HEK293 (cell line): ENCODE data around the gene NAA80.

Source experiments
- CTCF ChIA-PET: fragments of 350-600 bp; formaldehyde crosslinking; extraction: SDS; loops from one replicate; lab custom pipeline; 2021; ENCODE audit warnings: antibody characterized with exemption; lab: Yijun Ruan, JAX
- POLR2A ChIA-PET: fragments of 300-600 bp; formaldehyde crosslinking; extraction: SDS; loops from one replicate; lab custom pipeline; 2020; ENCODE audit warnings: antibody characterized with exemption, inconsistent platforms; lab: Yijun Ruan, JAX
- H3K27ac ChIP-seq: fragments of 200-500 bp; sonication (Bioruptor generic); 2 replicates; pipeline ENCODE4 v1.5.1; 2014; ENCODE audit warnings: low read depth, low read length, control low read depth, inconsistent platforms; ENCODE audit errors: extremely low read depth
- H3K36me3 ChIP-seq, 2 experiments: fragments of 200-500 bp in 1 of 2; sonication (Bioruptor generic) in 1 of 2; 1 replicate in 1 of 2; 2 replicates in 1 of 2; pipeline ENCODE4 v1.5.1; 2014 to 2017; ENCODE audit warnings: inconsistent platforms in 2 of 2, low read length in 2 of 2; ENCODE audit not compliant: control insufficient read depth in 2 of 2, insufficient read depth in 1 of 2
- H3K4me1 ChIP-seq: fragments of 200-500 bp; sonication (Bioruptor generic); 2 replicates; pipeline ENCODE4 v1.5.1; 2014; ENCODE audit warnings: mild to moderate bottlenecking, low read length, inconsistent platforms; ENCODE audit not compliant: control insufficient read depth, insufficient read depth
- H3K4me3 ChIP-seq: 2 replicates; pipeline ENCODE4 v1.5.1; 2011; ENCODE audit warnings: low read depth, mild to moderate bottlenecking, control low read depth, low read length, moderate library complexity
- H3K9me3 ChIP-seq: fragments of 200-500 bp; sonication (Bioruptor generic); 2 replicates; pipeline ENCODE4 v1.5.1; 2014; ENCODE audit warnings: low read depth, low read length, inconsistent platforms; ENCODE audit not compliant: control insufficient read depth, insufficient read depth
- FEZF1 ChIP-seq: fragments of 450-650 bp; formaldehyde crosslinking; IDR thresholded peaks from 2 replicates; pipeline ENCODE4 v1.5.1; 2016; ENCODE audit warnings: missing biosample characterization, missing genetic modification characterization
- GLIS2 ChIP-seq: fragments of 450-650 bp; formaldehyde crosslinking; IDR thresholded peaks from 2 replicates; pipeline ENCODE4 v1.5.1; 2016; ENCODE audit warnings: missing biosample characterization, missing genetic modification characterization
- KLF1 ChIP-seq: fragments of 450-650 bp; formaldehyde crosslinking; IDR thresholded peaks from 2 replicates; pipeline ENCODE4 v1.5.1; 2016; ENCODE audit warnings: missing biosample characterization, missing genetic modification characterization
- KLF10 ChIP-seq: fragments of 450-650 bp; IDR thresholded peaks from 2 replicates; pipeline ENCODE4 v1.5.1; 2018; ENCODE audit warnings: missing biosample characterization, mild to moderate bottlenecking, missing genetic modification characterization
- KLF17 ChIP-seq: fragments of 450-650 bp; formaldehyde crosslinking; IDR thresholded peaks from 2 replicates; pipeline ENCODE4 v1.5.1; 2016; ENCODE audit warnings: missing biosample characterization, missing genetic modification characterization
- REPIN1 ChIP-seq: fragments of 450-650 bp; formaldehyde crosslinking; IDR thresholded peaks from 2 replicates; pipeline ENCODE4 v1.5.1; 2017; ENCODE audit warnings: missing biosample characterization, missing genetic modification characterization, low read depth
- SCRT2 ChIP-seq: fragments of 450-650 bp; formaldehyde crosslinking; IDR thresholded peaks from 2 replicates; pipeline ENCODE4 v1.5.1; 2016; ENCODE audit warnings: missing biosample characterization, missing genetic modification characterization
- SP2 ChIP-seq: fragments of 450-650 bp; formaldehyde crosslinking; IDR thresholded peaks from 2 replicates; pipeline ENCODE4 v1.5.1; 2016; ENCODE audit warnings: missing biosample characterization, missing genetic modification characterization
- TCF7L2 ChIP-seq: IDR thresholded peaks from 2 replicates; pipeline ENCODE4 v1.6.1; 2011; ENCODE audit warnings: low read depth, mild to moderate bottlenecking, inconsistent platforms, low read length, moderate library complexity, borderline replicate concordance
- YY1 ChIP-seq: fragments of 450-650 bp; formaldehyde crosslinking; IDR thresholded peaks from 2 replicates; pipeline ENCODE4 v1.5.1; 2018; ENCODE audit warnings: missing biosample characterization, missing genetic modification characterization
- ZBTB20 ChIP-seq: fragments of 450-650 bp; formaldehyde crosslinking; IDR thresholded peaks from 2 replicates; pipeline ENCODE4 v1.5.1; 2016; ENCODE audit warnings: missing biosample characterization, missing genetic modification characterization
- ZFP37 ChIP-seq: fragments of 450-650 bp; formaldehyde crosslinking; IDR thresholded peaks from 2 replicates; pipeline ENCODE4 v1.5.1; 2016; ENCODE audit warnings: missing biosample characterization, missing genetic modification characterization
- ZNF121 ChIP-seq: fragments of 450-650 bp; formaldehyde crosslinking; IDR thresholded peaks from 2 replicates; pipeline ENCODE4 v1.5.1; 2016; ENCODE audit warnings: missing biosample characterization, missing genetic modification characterization
- ZNF148 ChIP-seq: fragments of 450-650 bp; formaldehyde crosslinking; IDR thresholded peaks from 2 replicates; pipeline ENCODE4 v1.5.0; 2017; ENCODE audit warnings: missing biosample characterization, missing genetic modification characterization, borderline replicate concordance
- ZNF157 ChIP-seq: fragments of 450-650 bp; formaldehyde crosslinking; IDR thresholded peaks from 2 replicates; pipeline ENCODE4 v1.5.1; 2016; ENCODE audit warnings: missing biosample characterization, missing genetic modification characterization
- ZNF16 ChIP-seq: fragments of 450-650 bp; formaldehyde crosslinking; IDR thresholded peaks from 2 replicates; pipeline ENCODE4 v1.5.1; 2016; ENCODE audit warnings: low read depth, missing biosample characterization, missing genetic modification characterization
- ZNF239 ChIP-seq: fragments of 450-650 bp; formaldehyde crosslinking; IDR thresholded peaks from 2 replicates; pipeline ENCODE4 v1.5.1; 2016; ENCODE audit warnings: missing biosample characterization, missing genetic modification characterization
- ZNF324 ChIP-seq: fragments of 450-650 bp; formaldehyde crosslinking; IDR thresholded peaks from 2 replicates; pipeline ENCODE4 v1.5.1; 2016; ENCODE audit warnings: missing biosample characterization, missing genetic modification characterization
- ZNF341 ChIP-seq: fragments of 450-650 bp; formaldehyde crosslinking; IDR thresholded peaks from 2 replicates; pipeline ENCODE4; 2016; ENCODE audit warnings: low read depth, missing biosample characterization, missing genetic modification characterization
- ZNF548 ChIP-seq: fragments of 450-650 bp; formaldehyde crosslinking; IDR thresholded peaks from 2 replicates; pipeline ENCODE4 v1.5.1; 2016; ENCODE audit warnings: missing biosample characterization, missing genetic modification characterization
- ZNF600 ChIP-seq: fragments of 450-650 bp; formaldehyde crosslinking; IDR thresholded peaks from 2 replicates; pipeline ENCODE4 v1.5.1; 2016; ENCODE audit warnings: missing biosample characterization, missing genetic modification characterization
- ZNF660 ChIP-seq: fragments of 450-650 bp; IDR thresholded peaks from 2 replicates; pipeline ENCODE4 v1.5.1; 2018; ENCODE audit warnings: missing biosample characterization, mild to moderate bottlenecking, missing genetic modification characterization
- ZSCAN4 ChIP-seq: fragments of 450-650 bp; formaldehyde crosslinking; IDR thresholded peaks from 2 replicates; pipeline ENCODE4 v1.5.1; 2017; ENCODE audit warnings: missing biosample characterization, missing genetic modification characterization

The NAA80 gene

GRCh38 chr3:50259432-50260026 lies 39.7 kb downstream of the NAA80 start:
- Histone ChIP-seq H3K27ac (peak overlapping the region; percentile 86; the same call in 1 of the 2 replicates), H3K36me3 (peaks cover 5 to 27% of the 10 kb centered on the region in 2 experiments), H3K4me1 (no peaks in the 10 kb centered on the region; the same call in 1 of the 2 replicates), H3K9me3 (no peaks in the 10 kb centered on the region), H3K4me3 (no peak overlapping the region)
- ChIA-PET POLR2A (interaction anchor here (1.5 kb wide), 1 partner anchor 68 kb away, joined by 5 read pairs; the partner anchor contains the start of gene TUSC2), CTCF (interaction anchor here (0.6 to 3.9 kb wide), 16 partner anchors 11 to 134 kb away, joined by 3 to 49 read pairs (median 4); partner anchors contain the start of gene GNAI2)
- TF ChIP-seq SCRT2: peak; percentile 47
- no peak for TF ChIP-seq YY1 (tag by site-specific recombination)
- no peak for TF ChIP-seq ZNF157 (tag by site-specific recombination)

GRCh38 chr3:50258979-50259378 lies 40.2 kb downstream of the NAA80 start:
- POLR2A ChIA-PET: interaction anchor here (0.6 kb wide), 2 partner anchors 22 to 41 kb away, joined by 4 read pairs; no protein-coding TSS in a partner anchor
- TF ChIP-seq KLF10 (tag by site-specific recombination): no peak
- TF ChIP-seq ZNF341 (tag by site-specific recombination): peak; percentile 70
- peak; percentile 36; the same call in 1 of the 2 replicates for TF ChIP-seq GLIS2 (tag by site-specific recombination)
- TF ChIP-seq KLF1: peak; percentile 32; the same call in 1 of the 2 replicates
- no peak for TF ChIP-seq ZNF600 (tag by site-specific recombination)
- TF ChIP-seq KLF17: no peak
- no peak for TF ChIP-seq ZNF660 (tag by site-specific recombination)
- H3K27ac ChIP-seq: peak overlapping the region; percentile 31; the same call in 1 of the 2 replicates

GRCh38 chr3:50258029-50258680 lies 41.0 kb downstream of the NAA80 start:
- TF ChIP-seq FEZF1: no peak
- 0 out of 2 replicates have a peak, but pooled peaks have one; percentile 35 for TF ChIP-seq ZBTB20 (tag by site-specific recombination)
- no peak for TF ChIP-seq TCF7L2
- no peak for TF ChIP-seq ZNF121 (tag by site-specific recombination)
- no peak for TF ChIP-seq ZNF548
- no peak for TF ChIP-seq ZFP37 (tag by site-specific recombination)
- no peak for TF ChIP-seq ZNF324 (tag by site-specific recombination)
- no peak for TF ChIP-seq ZNF16 (tag by site-specific recombination)
- no peak for TF ChIP-seq ZNF239 (tag by site-specific recombination)
- 0 out of 2 replicates have a peak, but pooled peaks have one; percentile 12 for TF ChIP-seq SP2
- no peak for TF ChIP-seq ZSCAN4 (tag by site-specific recombination)
- TF ChIP-seq REPIN1: no peak
- TF ChIP-seq ZNF148 (tag by site-specific recombination): no peak
- POLR2A ChIA-PET: interaction anchor here (0.6 kb wide), 2 partner anchors 22 to 41 kb away, joined by 4 read pairs; no protein-coding TSS in a partner anchor

More at GRCh38 chr3:50258979-50259378, 40.2 kb downstream of the NAA80 start:
- H3K4me3 ChIP-seq: no peak overlapping the region
- no peaks in the 10 kb centered on the region for H3K9me3 ChIP-seq
- CTCF ChIA-PET: interaction anchor here (0.6 to 3.9 kb wide), 11 partner anchors 11 to 135 kb away, joined by 3 to 49 read pairs (median 3); partner anchors contain the start of gene GNAI2
- no peaks in the 10 kb centered on the region; the same call in 1 of the 2 replicates for H3K4me1 ChIP-seq
- H3K36me3 ChIP-seq: peaks cover 5 to 29% of the 10 kb centered on the region in 2 experiments

More at GRCh38 chr3:50258029-50258680, 41.0 kb downstream of the NAA80 start:
- H3K36me3 ChIP-seq: peaks cover 5 to 32% of the 10 kb centered on the region in 2 experiments
- CTCF ChIA-PET: interaction anchor here (0.8 to 3.9 kb wide), 3 partner anchors 11 to 68 kb away, joined by 3 to 49 read pairs (median 3); no protein-coding TSS in a partner anchor
- H3K27ac ChIP-seq: no peak overlapping the region
- H3K4me3 ChIP-seq: no peak overlapping the region
- no peaks in the 10 kb centered on the region; the same call in 1 of the 2 replicates for H3K4me1 ChIP-seq
- no peaks in the 10 kb centered on the region for H3K9me3 ChIP-seq
